HG03097 (cell line): ENCODE data around the gene FAM9A.

Experiments used
- ATAC-seq: cut with Tn5 transposase; IDR thresholded peaks from one replicate; pipeline ENCODE4 v1.9.1; 2021; ENCODE audit not compliant: unreplicated experiment, low FRiP score

The FAM9A gene

GRCh38 chrX:8801041-8801599, at the start of gene FAM9A:
Gene FAM9A (minus strand): TSS chrX:8801383. CDS start chrX:8800171, 1,212 bp downstream.
- ATAC-seq, result no peak

- ATAC-seq, result no peak
Measured at GRCh38 chrX:8850478-8850877, 49.3 kb upstream of the FAM9A start.

GRCh38 chrX:8849945-8850344, 48.8 kb upstream of the FAM9A start:
- ATAC-seq, result no peak

- no peak for ATAC-seq
Measured at GRCh38 chrX:8849458-8849857, 48.3 kb upstream of the FAM9A start.

GRCh38 chrX:8848911-8849310, 47.7 kb upstream of the FAM9A start:
- no peak for ATAC-seq

GRCh38 chrX:8848441-8848840, 47.3 kb upstream of the FAM9A start:
- no peak for ATAC-seq

- no peak for ATAC-seq
Measured at GRCh38 chrX:8847360-8847759, 46.2 kb upstream of the FAM9A start.

GRCh38 chrX:8846266-8846665, 45.1 kb upstream of the FAM9A start:
- no peak for ATAC-seq

GRCh38 chrX:8845469-8845868, 44.3 kb upstream of the FAM9A start:
- ATAC-seq, result no peak

- ATAC-seq, result no peak
Measured at GRCh38 chrX:8845060-8845459, 43.9 kb upstream of the FAM9A start.

- no peak for ATAC-seq
Measured at GRCh38 chrX:8844157-8844556, 43.0 kb upstream of the FAM9A start.

- ATAC-seq, result no peak
Measured at GRCh38 chrX:8841911-8842310, 40.7 kb upstream of the FAM9A start.

- no peak for ATAC-seq
Measured at GRCh38 chrX:8834392-8834791, 33.2 kb upstream of the FAM9A start.

GRCh38 chrX:8832582-8833378, 31.6 kb upstream of the FAM9A start:
- ATAC-seq, result no peak

GRCh38 chrX:8823698-8824097, 22.5 kb upstream of the FAM9A start:
- no peak for ATAC-seq

GRCh38 chrX:8822002-8822401, 20.8 kb upstream of the FAM9A start:
- no peak for ATAC-seq

- ATAC-seq, result no peak
Measured at GRCh38 chrX:8820910-8821527, 19.8 kb upstream of the FAM9A start.

- ATAC-seq, result no peak
Measured at GRCh38 chrX:8815460-8816065, 14.4 kb upstream of the FAM9A start.

- no peak for ATAC-seq
Measured at GRCh38 chrX:8813036-8813435, 11.9 kb upstream of the FAM9A start.

GRCh38 chrX:8811611-8812010, 10.4 kb upstream of the FAM9A start:
- ATAC-seq, result no peak

GRCh38 chrX:8808661-8809060, 7.5 kb upstream of the FAM9A start:
- ATAC-seq, result no peak

GRCh38 chrX:8805974-8806373, 4.8 kb upstream of the FAM9A start:
- ATAC-seq, result no peak
